Erythroblast (primary cell): ENCODE results near the gene NDOR1.

Experiments
- GATA1 ChIP-seq: IDR thresholded peaks from 2 replicates; pipeline ENCODE4 v1.6.1; 2011; ENCODE audit warnings: low read depth, mild to moderate bottlenecking, control low read depth, low read length, moderate library complexity
- POLR2A ChIP-seq: IDR thresholded peaks from 2 replicates; pipeline ENCODE4 v1.6.1; 2011; ENCODE audit warnings: mild to moderate bottlenecking, low read length

DNA sequence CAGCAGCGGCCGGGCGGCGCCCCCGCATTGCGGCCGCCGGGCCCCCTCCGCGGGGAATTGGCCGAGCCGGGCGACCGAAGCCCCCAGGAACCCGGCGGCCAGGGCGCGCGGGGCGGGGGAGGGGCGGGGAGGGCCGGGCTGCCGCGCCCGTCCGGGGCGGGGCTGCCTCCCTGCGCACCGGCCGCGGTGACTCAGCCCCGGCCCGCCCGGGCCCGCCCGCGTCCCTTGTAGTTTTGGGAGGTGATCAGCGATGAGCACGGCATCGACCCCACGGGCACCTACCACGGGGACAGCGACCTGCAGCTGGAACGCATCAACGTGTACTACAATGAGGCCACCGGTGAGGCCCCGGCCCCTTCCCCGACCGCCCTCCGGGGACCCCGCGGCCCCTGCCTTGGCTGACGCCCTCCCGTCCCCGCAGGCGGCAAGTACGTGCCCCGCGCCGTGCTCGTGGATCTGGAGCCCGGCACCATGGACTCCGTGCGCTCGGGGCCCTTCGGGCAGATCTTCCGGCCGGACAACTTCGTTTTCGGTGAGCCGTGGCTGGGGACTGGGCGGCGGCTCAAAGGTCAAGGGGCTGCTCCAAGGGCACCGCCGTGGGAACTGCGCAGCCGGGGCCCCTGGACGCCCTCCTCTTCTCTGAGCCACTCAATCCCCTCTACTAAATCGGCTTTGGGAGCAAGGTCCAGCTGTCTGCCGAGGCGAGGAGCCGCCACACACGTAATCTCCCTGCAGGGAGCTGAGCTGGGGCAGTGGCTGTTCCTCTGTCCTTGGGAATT, 36.2 kb downstream of the NDOR1 start:
- TF ChIP-seq POLR2A (no peak), GATA1 (no peak)
